NCI-H2081 treated with DMSO at 0.1 percent for 48 hours (cell line): ENCODE data around the gene CACNA1G.

ENCODE experiments used
- DNase-seq: peaks from one replicate; lab custom pipeline; 2025; lab: John Stamatoyannopoulos, UW

CACNA1G gene

DNA sequence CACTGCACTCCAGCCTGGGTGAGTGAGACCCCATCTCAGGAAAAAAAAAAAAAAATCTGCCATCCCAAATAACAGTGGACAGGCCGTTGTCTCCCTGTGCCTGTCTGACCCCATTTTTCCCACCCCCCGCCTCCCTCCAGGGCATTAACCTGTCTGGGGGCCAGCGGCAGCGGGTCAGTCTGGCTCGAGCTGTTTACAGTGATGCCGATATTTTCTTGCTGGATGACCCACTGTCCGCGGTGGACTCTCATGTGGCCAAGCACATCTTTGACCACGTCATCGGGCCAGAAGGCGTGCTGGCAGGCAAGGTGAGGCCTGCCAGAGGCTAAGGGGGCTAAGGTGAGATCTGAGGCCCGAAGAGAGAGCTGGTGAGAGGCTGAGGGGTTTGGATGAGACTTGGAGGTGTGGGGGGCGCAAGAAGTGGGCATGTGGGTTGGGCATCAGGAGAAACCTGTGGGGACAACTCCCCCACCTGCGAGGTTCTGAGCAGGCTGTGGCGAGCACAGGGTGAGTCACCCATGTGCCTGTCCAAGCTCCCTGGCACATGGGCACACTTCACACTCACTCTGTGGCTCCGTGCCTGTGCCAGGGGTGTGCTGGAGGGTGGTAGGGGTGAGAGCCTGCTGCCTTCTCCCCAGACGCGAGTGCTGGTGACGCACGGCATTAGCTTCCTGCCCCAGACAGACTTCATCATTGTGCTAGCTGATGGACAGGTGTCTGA lies 112.5 kb downstream of the CACNA1G start:
- no peak for DNase-seq

DNA sequence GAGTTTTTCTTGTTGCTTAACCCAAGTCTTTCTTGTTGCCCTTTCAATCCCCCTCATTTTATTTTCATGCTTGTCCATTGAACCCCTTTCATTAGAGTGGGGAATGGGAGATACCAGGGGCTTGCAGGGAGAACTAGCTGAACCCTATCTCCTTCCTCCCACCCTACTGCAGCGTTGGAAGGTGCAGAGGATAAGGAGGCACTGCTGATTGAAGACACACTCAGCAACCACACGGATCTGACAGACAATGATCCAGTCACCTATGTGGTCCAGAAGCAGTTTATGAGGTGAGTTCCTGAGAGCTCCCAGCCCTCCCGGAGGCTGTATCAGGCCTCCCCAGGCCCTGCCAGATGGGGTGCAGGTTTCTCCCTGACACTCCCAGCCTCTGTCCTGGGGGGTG lies 114.7 kb downstream of the CACNA1G start:
- no peak for DNase-seq

DNA sequence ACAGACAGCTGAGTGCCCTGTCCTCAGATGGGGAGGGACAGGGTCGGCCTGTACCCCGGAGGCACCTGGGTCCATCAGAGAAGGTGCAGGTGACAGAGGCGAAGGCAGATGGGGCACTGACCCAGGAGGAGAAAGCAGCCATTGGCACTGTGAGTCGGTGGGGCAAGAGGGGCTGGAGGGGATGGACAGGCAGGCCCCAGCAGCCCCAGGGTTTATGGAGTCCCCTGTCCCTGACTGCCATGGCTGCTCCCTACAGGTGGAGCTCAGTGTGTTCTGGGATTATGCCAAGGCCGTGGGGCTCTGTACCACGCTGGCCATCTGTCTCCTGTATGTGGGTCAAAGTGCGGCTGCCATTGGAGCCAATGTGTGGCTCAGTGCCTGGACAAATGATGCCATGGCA lies 115.1 kb downstream of the CACNA1G start:
- DNase-seq = no peak

DNA sequence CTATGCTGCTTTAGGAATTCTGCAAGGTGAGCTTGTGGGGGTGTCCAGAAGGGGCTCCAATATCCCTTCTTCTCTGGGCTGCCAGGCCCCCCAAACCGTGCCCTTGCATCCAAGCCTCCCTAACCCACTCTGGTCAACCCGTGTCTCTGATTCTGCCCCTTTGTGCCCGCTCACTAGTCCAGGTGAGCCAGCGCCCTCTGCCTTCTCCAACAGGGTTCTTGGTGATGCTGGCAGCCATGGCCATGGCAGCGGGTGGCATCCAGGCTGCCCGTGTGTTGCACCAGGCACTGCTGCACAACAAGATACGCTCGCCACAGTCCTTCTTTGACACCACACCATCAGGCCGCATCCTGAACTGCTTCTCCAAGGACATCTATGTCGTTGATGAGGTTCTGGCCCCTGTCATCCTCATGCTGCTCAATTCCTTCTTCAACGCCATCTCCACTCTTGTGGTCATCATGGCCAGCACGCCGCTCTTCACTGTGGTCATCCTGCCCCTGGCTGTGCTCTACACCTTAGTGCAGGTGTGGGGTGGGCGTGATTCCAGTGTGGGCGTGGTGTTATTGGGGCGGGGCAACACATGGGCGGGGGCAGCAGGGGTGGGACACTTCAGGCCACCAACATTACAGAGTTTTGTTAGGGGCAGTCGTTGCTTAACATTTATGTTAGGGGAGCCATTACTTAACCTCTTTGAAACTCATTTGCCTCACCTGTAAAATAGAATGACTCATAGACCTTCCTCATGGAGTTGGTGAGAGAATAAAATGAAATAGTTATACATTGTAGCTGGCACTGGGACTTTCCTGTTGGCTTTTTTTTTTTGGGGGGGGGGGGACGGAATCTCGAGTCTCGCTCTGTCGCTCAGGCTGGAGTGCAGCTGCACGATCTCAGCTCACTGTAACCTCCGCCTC lies 115.8 kb downstream of the CACNA1G start:
- DNase-seq = no peak
